ENCODE results near the gene SPATA31A6.
"Not testable (repeated sequence)": the region's sequence is repeated elsewhere in the genome, so short reads cannot be mapped to it uniquely, and the experiment has no call there.

Gene SPATA31A6

DNA sequence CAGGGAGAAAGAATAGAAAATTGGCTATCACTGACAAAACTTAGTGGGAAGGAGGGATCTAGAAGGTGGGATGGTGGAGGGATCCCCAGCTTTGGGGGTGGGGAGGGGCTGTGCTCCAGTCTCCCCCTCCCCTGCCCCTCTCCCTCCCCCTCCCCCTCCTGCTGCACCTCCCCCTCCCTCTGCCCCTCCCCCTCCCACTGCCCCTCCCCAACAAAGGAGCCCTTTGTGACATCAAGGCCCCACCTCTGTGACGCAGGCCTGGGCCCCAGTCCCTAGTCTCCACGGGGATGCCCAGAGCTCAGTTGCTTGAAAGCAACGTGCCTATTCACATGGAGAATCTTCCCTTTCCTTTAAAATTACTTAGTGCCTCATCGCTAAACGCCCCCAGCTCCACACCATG is at the start of gene SPATA31A6:
SPATA31A6 (plus strand) TSS at position 301 of the 400 bp plus-strand sequence; CDS start at position 330, 29 bp downstream.
- not testable (repeated sequence) for H3K9me3 ChIP-seq (ENCODE audit: control insufficient read depth, insufficient read depth, low read length); H3K27ac ChIP-seq (ENCODE audit: low read depth, low read length); H3K4me1 ChIP-seq (ENCODE audit: control insufficient read depth, insufficient read depth, low read length); H3K9ac ChIP-seq (ENCODE audit: low read depth, low read length); H3K27me3 ChIP-seq (ENCODE audit: control insufficient read depth, insufficient read depth, low read length); H3K36me3 ChIP-seq (ENCODE audit: control insufficient read depth, insufficient read depth, low read length); H3K4me3 ChIP-seq (ENCODE audit: low read depth, low read length)

- not testable (repeated sequence) for H3K27ac ChIP-seq (ENCODE audit: low read depth, low read length); H3K4me1 ChIP-seq (ENCODE audit: control insufficient read depth, insufficient read depth, low read length); H3K27me3 ChIP-seq (ENCODE audit: control insufficient read depth, insufficient read depth, low read length); H3K9ac ChIP-seq (ENCODE audit: low read depth, low read length); H3K4me3 ChIP-seq (ENCODE audit: low read depth, low read length); H3K36me3 ChIP-seq (ENCODE audit: control insufficient read depth, insufficient read depth, low read length); H3K9me3 ChIP-seq (ENCODE audit: control insufficient read depth, insufficient read depth, low read length)
Measured at GRCh38 chr9:42160299-42160698, 23.2 kb upstream of the SPATA31A6 start.

DNA sequence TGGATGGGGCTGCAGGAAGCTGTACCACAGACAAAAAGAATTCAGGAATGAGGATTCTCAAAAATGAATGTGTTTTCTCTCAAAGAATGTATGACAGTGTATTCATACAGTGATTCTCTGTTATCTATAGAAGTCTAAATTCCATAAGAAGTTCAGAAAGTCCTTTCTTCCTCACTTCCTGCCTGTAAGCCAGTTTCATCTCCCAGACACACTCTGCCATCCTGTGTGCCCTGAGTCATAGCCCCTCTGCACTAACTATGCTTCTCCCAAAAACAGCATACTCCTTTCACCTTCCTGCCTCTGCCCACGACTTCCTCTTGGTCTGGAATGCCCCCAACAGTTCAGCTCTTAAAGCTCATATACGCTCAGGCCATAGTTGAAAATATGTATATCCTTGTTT is 36.4 kb downstream of the SPATA31A6 start:
- not testable (repeated sequence) for H3K4me1 ChIP-seq (ENCODE audit: control insufficient read depth, insufficient read depth, low read length); H3K9me3 ChIP-seq (ENCODE audit: control insufficient read depth, insufficient read depth, low read length); H3K27me3 ChIP-seq (ENCODE audit: control insufficient read depth, insufficient read depth, low read length); H3K9ac ChIP-seq (ENCODE audit: low read depth, low read length); H3K36me3 ChIP-seq (ENCODE audit: control insufficient read depth, insufficient read depth, low read length); H3K4me3 ChIP-seq (ENCODE audit: low read depth, low read length); H3K27ac ChIP-seq (ENCODE audit: low read depth, low read length)

DNA sequence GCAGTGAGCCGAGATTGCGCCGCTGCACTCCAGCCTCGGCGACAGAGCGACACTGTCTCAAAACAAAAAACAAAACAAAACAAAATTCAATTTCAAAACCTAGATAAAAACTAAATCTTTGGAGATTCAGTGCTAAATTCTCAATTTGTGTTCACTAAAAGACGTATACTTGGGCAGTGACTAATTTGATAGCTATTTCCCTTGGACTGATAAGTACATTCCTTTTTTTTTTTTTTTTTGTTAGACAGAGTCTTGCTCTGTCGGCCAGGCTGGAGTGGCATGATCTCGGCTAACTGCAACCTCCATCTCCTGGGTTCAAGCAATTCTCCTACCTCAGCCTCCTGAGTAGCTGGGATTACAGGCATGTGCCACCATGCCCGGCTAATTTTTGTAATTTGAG is 39.8 kb downstream of the SPATA31A6 start:
- not testable (repeated sequence) for H3K36me3 ChIP-seq (ENCODE audit: control insufficient read depth, insufficient read depth, low read length); H3K4me3 ChIP-seq (ENCODE audit: low read depth, low read length); H3K9ac ChIP-seq (ENCODE audit: low read depth, low read length); H3K9me3 ChIP-seq (ENCODE audit: control insufficient read depth, insufficient read depth, low read length); H3K4me1 ChIP-seq (ENCODE audit: control insufficient read depth, insufficient read depth, low read length); H3K27me3 ChIP-seq (ENCODE audit: control insufficient read depth, insufficient read depth, low read length); H3K27ac ChIP-seq (ENCODE audit: low read depth, low read length)

DNA sequence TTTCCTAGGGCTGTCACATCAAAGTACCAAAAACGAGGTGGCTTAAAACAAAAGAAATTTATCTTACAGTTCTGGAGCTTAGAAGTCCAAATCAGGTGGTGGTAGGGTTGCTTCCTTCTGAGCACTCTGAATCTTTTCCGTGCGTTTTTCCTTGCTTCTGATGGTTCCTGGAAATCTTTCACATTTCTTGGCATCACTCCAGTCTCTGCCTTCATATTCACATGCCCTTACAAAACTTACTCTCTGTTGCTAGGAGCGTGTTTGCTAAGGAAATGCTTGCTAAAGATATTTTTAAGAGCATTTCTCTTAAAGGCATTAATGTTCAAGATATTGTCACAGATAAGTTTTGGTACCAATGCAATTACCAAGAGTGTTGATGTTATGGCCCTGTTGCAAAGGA is 49.6 kb downstream of the SPATA31A6 start:
- not testable (repeated sequence) for H3K27me3 ChIP-seq (ENCODE audit: control insufficient read depth, insufficient read depth, low read length); H3K4me3 ChIP-seq (ENCODE audit: low read depth, low read length); H3K9me3 ChIP-seq (ENCODE audit: control insufficient read depth, insufficient read depth, low read length); H3K9ac ChIP-seq (ENCODE audit: low read depth, low read length); H3K4me1 ChIP-seq (ENCODE audit: control insufficient read depth, insufficient read depth, low read length); H3K27ac ChIP-seq (ENCODE audit: low read depth, low read length); H3K36me3 ChIP-seq (ENCODE audit: control insufficient read depth, insufficient read depth, low read length)

- H3K4me3 ChIP-seq (ENCODE audit: low read depth, low read length); H3K36me3 ChIP-seq (ENCODE audit: control insufficient read depth, insufficient read depth, low read length); H3K9ac ChIP-seq (ENCODE audit: low read depth, low read length); H3K9me3 ChIP-seq (ENCODE audit: control insufficient read depth, insufficient read depth, low read length); H3K4me1 ChIP-seq (ENCODE audit: control insufficient read depth, insufficient read depth, low read length); H3K27me3 ChIP-seq (ENCODE audit: control insufficient read depth, insufficient read depth, low read length); H3K27ac ChIP-seq (ENCODE audit: low read depth, low read length): not testable (repeated sequence)
Measured at GRCh38 chr9:42234610-42235009, 51.2 kb downstream of the SPATA31A6 start.

DNA sequence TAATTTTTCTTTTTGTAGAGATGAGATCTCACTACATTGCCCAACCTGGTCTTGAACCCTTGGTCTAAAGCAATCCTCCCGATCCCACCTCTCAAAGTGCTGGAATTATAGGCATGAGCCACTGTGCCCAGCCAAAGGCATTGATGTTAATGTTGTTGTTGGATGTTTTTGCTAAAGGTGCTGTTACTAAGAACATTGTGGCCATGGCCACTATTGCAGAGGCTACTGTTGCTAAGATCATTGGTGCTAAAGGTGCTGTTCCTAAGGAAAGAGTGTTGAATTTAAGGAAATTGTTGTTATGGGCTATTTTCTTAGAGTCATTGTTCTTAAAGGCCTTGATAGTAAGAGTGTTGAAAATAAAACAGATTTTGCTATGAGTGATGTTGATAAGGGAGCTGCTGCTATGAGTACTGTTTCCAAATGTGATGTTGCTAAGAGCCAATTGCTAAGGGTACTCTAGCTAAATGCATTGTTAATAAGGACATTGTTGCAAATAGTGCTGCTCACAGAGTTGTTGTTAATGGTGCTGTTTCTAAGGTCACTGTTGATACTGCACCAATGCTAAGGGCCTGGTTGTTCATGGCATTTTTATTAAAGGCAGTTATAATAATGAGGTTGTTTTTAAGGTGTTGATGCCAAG is 52.0 kb downstream of the SPATA31A6 start:
- H3K4me3 ChIP-seq (ENCODE audit: low read depth, low read length); H3K27me3 ChIP-seq (ENCODE audit: control insufficient read depth, insufficient read depth, low read length); H3K36me3 ChIP-seq (ENCODE audit: control insufficient read depth, insufficient read depth, low read length); H3K9me3 ChIP-seq (ENCODE audit: control insufficient read depth, insufficient read depth, low read length); H3K4me1 ChIP-seq (ENCODE audit: control insufficient read depth, insufficient read depth, low read length); H3K9ac ChIP-seq (ENCODE audit: low read depth, low read length); H3K27ac ChIP-seq (ENCODE audit: low read depth, low read length): not testable (repeated sequence)

DNA sequence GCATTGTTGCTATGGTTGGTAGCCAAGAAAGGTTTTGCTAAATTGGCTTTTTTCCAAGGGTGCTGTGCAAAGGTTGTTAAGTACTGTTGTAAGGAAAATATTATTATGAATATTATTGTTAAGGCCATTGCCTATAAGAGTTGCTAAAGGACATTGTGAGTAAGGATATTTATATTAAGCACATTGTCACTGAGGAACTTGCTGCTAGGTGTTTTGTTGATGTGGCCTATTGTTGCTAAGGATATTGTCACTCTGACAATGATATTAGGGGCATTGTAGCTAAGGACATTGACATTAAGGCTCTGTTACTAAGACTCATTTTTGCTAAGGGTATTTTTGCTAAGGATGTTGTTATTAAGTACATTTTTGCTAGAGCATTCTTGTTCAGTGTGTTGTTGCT is 52.6 kb downstream of the SPATA31A6 start:
- H3K4me3 ChIP-seq (ENCODE audit: low read depth, low read length); H3K9me3 ChIP-seq (ENCODE audit: control insufficient read depth, insufficient read depth, low read length); H3K27ac ChIP-seq (ENCODE audit: low read depth, low read length); H3K36me3 ChIP-seq (ENCODE audit: control insufficient read depth, insufficient read depth, low read length); H3K9ac ChIP-seq (ENCODE audit: low read depth, low read length); H3K27me3 ChIP-seq (ENCODE audit: control insufficient read depth, insufficient read depth, low read length); H3K4me1 ChIP-seq (ENCODE audit: control insufficient read depth, insufficient read depth, low read length): not testable (repeated sequence)

GRCh38 chr9:42237381-42237780 is 53.9 kb downstream of the SPATA31A6 start:
- H3K4me3 ChIP-seq (ENCODE audit: low read depth, low read length); H3K4me1 ChIP-seq (ENCODE audit: control insufficient read depth, insufficient read depth, low read length); H3K9me3 ChIP-seq (ENCODE audit: control insufficient read depth, insufficient read depth, low read length); H3K36me3 ChIP-seq (ENCODE audit: control insufficient read depth, insufficient read depth, low read length); H3K27me3 ChIP-seq (ENCODE audit: control insufficient read depth, insufficient read depth, low read length); H3K27ac ChIP-seq (ENCODE audit: low read depth, low read length); H3K9ac ChIP-seq (ENCODE audit: low read depth, low read length): not testable (repeated sequence)

GRCh38 chr9:42238862-42239261 is 55.4 kb downstream of the SPATA31A6 start:
- not testable (repeated sequence) for H3K4me3 ChIP-seq (ENCODE audit: low read depth, low read length); H3K36me3 ChIP-seq (ENCODE audit: control insufficient read depth, insufficient read depth, low read length); H3K9ac ChIP-seq (ENCODE audit: low read depth, low read length); H3K9me3 ChIP-seq (ENCODE audit: control insufficient read depth, insufficient read depth, low read length); H3K4me1 ChIP-seq (ENCODE audit: control insufficient read depth, insufficient read depth, low read length); H3K27me3 ChIP-seq (ENCODE audit: control insufficient read depth, insufficient read depth, low read length); H3K27ac ChIP-seq (ENCODE audit: low read depth, low read length)

Data from HUES48 (cell line).